ENCODE results near the gene NTN1. TPM values are rescaled to one million over a fixed set of nuclear protein-coding genes. Genes with fewer than 3 reads are reported as not detected.
"Not testable (repeated sequence)": the region's sequence is repeated elsewhere in the genome, so short reads cannot be mapped to it uniquely, and the experiment has no call there.

Gene NTN1
- total RNA-seq, 4 donors from 2014 or later, result 3.6 to 20.6 (median 7.2) TPM

DNA sequence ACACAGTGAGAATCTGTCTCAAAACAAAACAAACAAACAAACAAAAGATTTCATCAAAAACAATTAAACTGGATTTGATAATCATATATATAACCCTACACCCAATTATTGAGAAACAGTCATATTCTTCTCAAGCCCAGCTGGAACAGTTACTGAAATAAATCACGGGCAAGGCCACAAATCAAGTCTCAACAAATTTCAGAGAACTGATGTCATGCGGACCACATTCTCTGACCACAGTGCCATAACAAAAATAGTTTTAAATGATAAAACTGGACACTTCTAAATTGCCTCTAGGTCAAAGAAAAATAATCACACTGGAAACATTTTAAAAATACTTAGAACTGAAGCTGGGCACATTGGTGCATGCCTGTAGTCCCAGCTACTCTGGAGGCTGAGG is 39.9 kb upstream of the NTN1 start:
- 83 to 90% methylated on average over 2 of the region's 2 CpGs for WGBS, 2 donors (ENCODE audit: low coverage in 1 of 2)
- no peak overlapping the region for H3K4me3 ChIP-seq
- DNase-seq, result no peak

DNA sequence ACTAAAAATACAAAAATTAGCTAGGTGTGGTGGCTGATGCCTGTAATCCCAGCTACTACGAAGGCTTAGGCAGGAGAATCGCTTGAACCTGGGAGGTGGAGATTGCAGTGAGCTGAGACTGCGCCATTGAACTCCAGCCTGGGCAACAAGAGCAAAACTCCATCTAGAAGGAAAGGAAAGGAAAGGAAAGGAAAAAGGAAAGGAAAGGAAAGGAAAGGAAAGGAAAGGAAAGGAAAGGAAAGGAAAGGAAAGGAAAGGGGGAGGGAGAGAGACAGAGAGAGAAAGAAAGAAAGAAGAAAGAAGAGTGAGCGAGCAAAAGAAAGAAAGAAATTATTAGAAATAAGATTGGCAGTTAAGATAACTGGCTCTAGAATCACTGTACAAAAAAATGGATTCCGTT is 37.1 kb upstream of the NTN1 start:
- H3K4me3 ChIP-seq; H3K27me3 ChIP-seq; intact Hi-C loops (cut with DNase I; ENCODE audit: low total_unique reads); H3K4me1 ChIP-seq; H3K27ac ChIP-seq; H3K36me3 ChIP-seq; H3K9me3 ChIP-seq; DNase-seq: not testable (repeated sequence)
- WGBS, 2 donors (ENCODE audit: low coverage in 1 of 2), result 90 to 98% methylated on average over 4 to 5 of the region's 5 CpGs
- in situ Hi-C loops (cut with MboI; ENCODE audit: low pct_ligation_motif_present in 1 of 4, low pct_unique_long_range_greater_than_20kb in 1 of 4, low sequenced_read_pairs in 3 of 4), result loop anchor here (25.0 kb wide), 2 partner anchors 97 to 553 kb away; no protein-coding TSS in a partner anchor

More for the DNA sequence above, 39.9 kb upstream of the NTN1 start:
- intact Hi-C loops (cut with DNase I; ENCODE audit: low total_unique reads), result no loop called here
- TF ChIP-seq POLR2A (IDR thresholded peaks at IDR 0.05), result no peak
- TF ChIP-seq, protein P1, sequence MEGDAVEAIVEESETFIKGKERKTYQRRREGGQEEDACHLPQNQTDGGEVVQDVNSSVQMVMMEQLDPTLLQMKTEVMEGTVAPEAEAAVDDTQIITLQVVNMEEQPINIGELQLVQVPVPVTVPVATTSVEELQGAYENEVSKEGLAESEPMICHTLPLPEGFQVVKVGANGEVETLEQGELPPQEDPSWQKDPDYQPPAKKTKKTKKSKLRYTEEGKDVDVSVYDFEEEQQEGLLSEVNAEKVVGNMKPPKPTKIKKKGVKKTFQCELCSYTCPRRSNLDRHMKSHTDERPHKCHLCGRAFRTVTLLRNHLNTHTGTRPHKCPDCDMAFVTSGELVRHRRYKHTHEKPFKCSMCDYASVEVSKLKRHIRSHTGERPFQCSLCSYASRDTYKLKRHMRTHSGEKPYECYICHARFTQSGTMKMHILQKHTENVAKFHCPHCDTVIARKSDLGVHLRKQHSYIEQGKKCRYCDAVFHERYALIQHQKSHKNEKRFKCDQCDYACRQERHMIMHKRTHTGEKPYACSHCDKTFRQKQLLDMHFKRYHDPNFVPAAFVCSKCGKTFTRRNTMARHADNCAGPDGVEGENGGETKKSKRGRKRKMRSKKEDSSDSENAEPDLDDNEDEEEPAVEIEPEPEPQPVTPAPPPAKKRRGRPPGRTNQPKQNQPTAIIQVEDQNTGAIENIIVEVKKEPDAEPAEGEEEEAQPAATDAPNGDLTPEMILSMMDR (IDR thresholded peaks at IDR 0.05), result no peak
- TF ChIP-seq POLR2AphosphoS5 (IDR thresholded peaks at IDR 0.05), result no peak
- no peak for TF ChIP-seq EP300 (IDR thresholded peaks at IDR 0.05; ENCODE audit: low read depth)
- H3K36me3 ChIP-seq, result no peaks in the 10 kb centered on the region
- H3K4me1 ChIP-seq, result no peaks in the 10 kb centered on the region
- no peaks in the 10 kb centered on the region for H3K9me3 ChIP-seq
- in situ Hi-C loops (cut with MboI; ENCODE audit: low pct_ligation_motif_present in 1 of 4, low pct_unique_long_range_greater_than_20kb in 1 of 4, low sequenced_read_pairs in 3 of 4), result loop anchor here (25.0 kb wide), 2 partner anchors 94 to 556 kb away; no protein-coding TSS in a partner anchor
- H3K27ac ChIP-seq, result no peak overlapping the region
- no peaks in the 10 kb centered on the region for H3K27me3 ChIP-seq

DNA sequence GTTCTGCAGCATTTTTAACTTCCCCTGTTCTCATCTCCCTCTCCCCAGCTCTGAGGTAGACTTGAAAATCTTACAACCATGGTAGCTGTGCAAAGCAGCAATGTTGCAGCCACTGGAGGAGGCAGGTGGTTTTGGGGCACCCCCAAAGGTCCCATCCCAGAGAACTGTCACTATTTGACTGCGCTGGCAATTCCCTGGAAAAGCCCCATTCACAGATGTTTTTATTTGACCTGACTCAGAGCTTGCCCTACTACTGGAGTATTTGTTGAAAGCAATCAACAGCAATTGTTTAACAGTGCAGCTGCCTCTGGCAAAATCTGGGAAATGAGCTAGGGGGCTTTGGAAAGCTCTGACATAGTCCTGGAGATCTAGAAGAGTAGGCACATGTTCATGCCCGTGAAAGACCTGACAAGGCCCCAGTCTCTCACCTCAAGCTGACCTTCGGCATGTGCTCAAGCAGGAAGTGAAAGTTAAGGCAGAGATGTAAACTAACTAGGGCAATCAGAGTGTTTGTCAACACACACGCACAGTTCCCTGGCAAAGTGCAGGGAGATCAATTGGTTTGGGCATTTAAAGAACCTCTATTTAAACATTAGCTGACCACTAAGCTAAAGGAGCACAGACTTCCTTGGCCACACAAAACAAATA is 36.1 kb upstream of the NTN1 start:
- Histone ChIP-seq H3K9me3 (no peaks in the 10 kb centered on the region), H3K4me3 (no peak overlapping the region), H3K4me1 (no peaks in the 10 kb centered on the region), H3K27me3 (no peaks in the 10 kb centered on the region), H3K36me3 (no peaks in the 10 kb centered on the region), H3K27ac (no peak overlapping the region)
- no peak for TF ChIP-seq EP300 (IDR thresholded peaks at IDR 0.05; ENCODE audit: low read depth)
- TF ChIP-seq POLR2AphosphoS5 (IDR thresholded peaks at IDR 0.05), result no peak
- TF ChIP-seq, protein P1 (IDR thresholded peaks at IDR 0.05), result no peak
- TF ChIP-seq POLR2A (IDR thresholded peaks at IDR 0.05), result no peak
- no peak for DNase-seq
- 17 to 58% methylated on average over 1 to 4 of the region's 4 CpGs for WGBS, 2 donors (ENCODE audit: low coverage in 1 of 2)
- intact Hi-C loops (cut with DNase I; ENCODE audit: low total_unique reads), result no loop called here
- in situ Hi-C loops (cut with MboI; ENCODE audit: low pct_ligation_motif_present in 1 of 4, low pct_unique_long_range_greater_than_20kb in 1 of 4, low sequenced_read_pairs in 3 of 4), result loop anchor here (25.0 kb wide), 2 partner anchors 98 to 552 kb away; no protein-coding TSS in a partner anchor

DNA sequence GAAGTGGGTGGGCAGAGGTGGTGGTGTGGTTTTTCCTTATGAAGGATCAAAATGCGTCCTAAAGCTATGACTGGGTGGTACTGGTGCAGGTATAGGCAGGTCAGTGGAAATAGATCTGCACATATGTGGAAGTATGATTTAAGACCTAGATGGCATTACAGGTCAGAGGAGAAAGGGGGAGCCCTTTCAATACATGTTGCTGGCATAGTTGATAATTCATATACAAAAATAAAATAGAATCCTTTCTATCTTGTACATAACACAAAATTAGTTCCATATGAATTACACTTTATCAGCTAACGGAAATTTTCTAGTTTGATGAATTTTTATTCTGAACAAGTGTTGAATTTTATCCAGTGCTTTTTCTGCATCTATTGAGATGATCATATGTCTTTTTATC is 35.0 kb upstream of the NTN1 start:
- Histone ChIP-seq H3K4me3 (no peak overlapping the region), H3K27me3 (no peaks in the 10 kb centered on the region), H3K36me3 (no peaks in the 10 kb centered on the region), H3K27ac (no peak overlapping the region), H3K9me3 (no peaks in the 10 kb centered on the region), H3K4me1 (no peaks in the 10 kb centered on the region)
- no peak for DNase-seq
- intact Hi-C loops (cut with DNase I; ENCODE audit: low total_unique reads), result no loop called here
- WGBS, 2 donors (ENCODE audit: low coverage in 1 of 2), result 88 to 90% methylated on average over 2 of the region's 2 CpGs
- TF ChIP-seq, protein P1 (IDR thresholded peaks at IDR 0.05), result no peak
- TF ChIP-seq POLR2A (IDR thresholded peaks at IDR 0.05) (no peak), POLR2AphosphoS5 (IDR thresholded peaks at IDR 0.05) (no peak), EP300 (IDR thresholded peaks at IDR 0.05; ENCODE audit: low read depth) (no peak)
- in situ Hi-C loops (cut with MboI; ENCODE audit: low pct_ligation_motif_present in 1 of 4, low pct_unique_long_range_greater_than_20kb in 1 of 4, low sequenced_read_pairs in 3 of 4), result loop anchor here (25.0 kb wide), 2 partner anchors 99 to 551 kb away; no protein-coding TSS in a partner anchor

DNA sequence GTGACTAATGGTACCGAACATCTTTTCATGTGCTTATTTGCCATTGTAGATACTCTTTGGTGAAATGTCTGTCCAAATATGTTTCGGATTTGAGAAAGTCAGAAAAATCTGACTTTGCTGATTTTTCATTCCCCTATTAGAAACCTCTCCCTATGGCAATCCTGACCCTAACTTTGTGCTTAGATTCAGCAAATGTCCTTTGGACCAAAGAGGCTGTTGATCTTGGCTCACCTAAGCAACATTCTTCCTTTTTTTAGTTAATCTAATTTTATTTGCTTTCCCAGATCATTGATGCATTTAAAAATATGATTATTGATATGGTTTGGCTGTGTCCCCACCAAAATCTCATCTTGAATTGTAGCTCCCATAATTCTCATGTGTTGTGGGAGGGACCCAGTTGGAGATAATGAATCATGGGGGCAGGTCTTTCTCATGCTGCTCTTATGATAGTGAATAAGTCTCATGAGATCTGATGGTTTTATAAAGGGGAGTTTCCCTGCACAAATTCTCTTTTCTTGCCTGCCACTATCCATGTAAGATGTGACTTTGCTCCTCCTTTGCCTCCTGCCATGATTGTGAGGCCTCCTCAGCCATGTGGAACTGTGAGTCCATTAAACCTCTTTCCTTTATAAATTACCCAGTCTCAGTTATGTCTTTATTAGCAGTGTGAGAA is 32.9 kb upstream of the NTN1 start:
- in situ Hi-C loops (cut with MboI; ENCODE audit: low pct_ligation_motif_present in 1 of 4, low pct_unique_long_range_greater_than_20kb in 1 of 4, low sequenced_read_pairs in 3 of 4), result loop anchor here (25.0 kb wide), 2 partner anchors 101 to 549 kb away; no protein-coding TSS in a partner anchor
- intact Hi-C loops (cut with DNase I; ENCODE audit: low total_unique reads); H3K4me1 ChIP-seq; DNase-seq; H3K4me3 ChIP-seq; H3K36me3 ChIP-seq; H3K27me3 ChIP-seq; H3K9me3 ChIP-seq; H3K27ac ChIP-seq: not testable (repeated sequence)
- 50 to 97% methylated on average over 2 of the region's 2 CpGs for WGBS, 2 donors (ENCODE audit: low coverage in 1 of 2)
